Measurements from ENCODE around the gene ADGRL3.

- no peak for TF ChIP-seq CTCF (IDR thresholded peaks at IDR 0.05; ENCODE audit: insufficient read depth, low read length, poor library complexity, severe bottlenecking)
- TF ChIP-seq EZH2phosphoT487 (conservative IDR thresholded peaks at IDR 0.05; ENCODE audit: low read length): no peak
These were observed 550.7 kb downstream of the ADGRL3 start for GRCh38 chr4:61750810-61751209.
